Psoas muscle (tissue), 8 donors: ENCODE data around the gene AKNA. TPM values are rescaled to one million over a fixed set of nuclear protein-coding genes. Genes with fewer than 3 reads are reported as not detected.

Experiments
- ATAC-seq, 4 donors: fragments of 200-7000 bp; cut with Tn5 transposase; one replicate each; pipeline ENCODE4 v1.9.1; 2020; ENCODE audit warnings: moderate library complexity in 3 of 4, mild to moderate bottlenecking in 2 of 4
- DNase-seq, 2 donors: peaks; one replicate each; pipeline ENCODE4 v3.0.0-alpha.2; 2020
- H3K27ac ChIP-seq: fragments of 200-600 bp; one replicate; pipeline ENCODE4 v1.8.0; 2022
- H3K27me3 ChIP-seq, 3 donors: fragments of 200-600 bp in 1 of 3; one replicate each; pipeline versions ENCODE4 v1.6.1 to v1.8.0; 2013 to 2022; ENCODE audit warnings: low read length in 2 of 3, mild to moderate bottlenecking in 2 of 3, moderate library complexity in 1 of 3; ENCODE audit not compliant: insufficient read depth in 3 of 3
- H3K36me3 ChIP-seq, 2 donors: fragments of 200-600 bp in 1 of 2; one replicate each; pipeline versions ENCODE4 v1.6.1 to v1.8.0; 2013 to 2022; ENCODE audit warnings: low read depth in 1 of 2, mild to moderate bottlenecking in 1 of 2, moderate library complexity in 1 of 2; ENCODE audit not compliant: insufficient read depth in 1 of 2
- H3K4me1 ChIP-seq: fragments of 200-600 bp; one replicate; pipeline ENCODE4 v1.8.0; 2022
- H3K4me3 ChIP-seq: fragments of 200-600 bp; one replicate; pipeline ENCODE4 v1.8.0; 2022; ENCODE audit warnings: mild to moderate bottlenecking
- H3K9me3 ChIP-seq: fragments of 200-600 bp; one replicate; pipeline ENCODE4 v1.8.0; 2022
- WGBS, 3 donors: extraction: QIAGEN DNeasy Blood & Tissue Kit; methylation state at CpG; one replicate each; pipeline versions ENCODE4 v1.1.6 to v1.1.7; 2013; 5-methylcytosine and 5-hydroxymethylcytosine counted together
- intact Hi-C, 2 donors: fragments of 100-400 bp; cut with DNase I; formaldehyde crosslinking; loops; one replicate each; pipeline versions ENCODE4 v1.11.0 to v1.14.2; 2022
- polyA plus RNA-seq, 3 donors: library from polyadenylated mRNA; stranded (reverse); fragments of 200-250 nt; gene quantifications; one replicate each; pipeline ENCODE4 v1.2.3, GENCODE V29; 2013
- total RNA-seq, 4 donors: library from RNA; stranded (reverse); fragmentation: NEBNext Ultra II Directional in 2 of 4; extraction: Animal tissue kit (Norgen Biotek cat#: 25700) in 2 of 4; gene quantifications; one replicate each; pipeline versions ENCODE4 v1.2.1 to v1.2.4, GENCODE V29; 2021 to 2023
- TF ChIP-seq, protein P1 (sequence below): fragments of 200-600 bp; IDR thresholded peaks from one replicate; pipeline ENCODE4 v1.8.0; 2022; ENCODE audit warnings: antibody characterized with exemption
- donor health status: healthy with polysubstance abuse.
- donor health status: DM: no; HTN: no; CAD: no; lungs with moderate emphysema.
- donor health status: Bipolar disorder and iron deficiency.
- donor health status: healthy.
- donor health status: DM: yes; HTN: yes; CAD: no.
- donor health status: DM: no; HTN: no; CAD: no.
- donor health status: DM: no; HTN: no; CAD: no.
- donor health status: DM: yes; HTN: yes; CAD: no.

Gene AKNA
- total and polyA plus RNA-seq, 7 donors: 1.5 to 3.9 (median 2.3) TPM

GRCh38 chr9:114433720-114434255, 46.0 kb upstream of the AKNA start:
- H3K4me1 ChIP-seq: no peaks in the 10 kb centered on the region
- TF ChIP-seq, protein P1, sequence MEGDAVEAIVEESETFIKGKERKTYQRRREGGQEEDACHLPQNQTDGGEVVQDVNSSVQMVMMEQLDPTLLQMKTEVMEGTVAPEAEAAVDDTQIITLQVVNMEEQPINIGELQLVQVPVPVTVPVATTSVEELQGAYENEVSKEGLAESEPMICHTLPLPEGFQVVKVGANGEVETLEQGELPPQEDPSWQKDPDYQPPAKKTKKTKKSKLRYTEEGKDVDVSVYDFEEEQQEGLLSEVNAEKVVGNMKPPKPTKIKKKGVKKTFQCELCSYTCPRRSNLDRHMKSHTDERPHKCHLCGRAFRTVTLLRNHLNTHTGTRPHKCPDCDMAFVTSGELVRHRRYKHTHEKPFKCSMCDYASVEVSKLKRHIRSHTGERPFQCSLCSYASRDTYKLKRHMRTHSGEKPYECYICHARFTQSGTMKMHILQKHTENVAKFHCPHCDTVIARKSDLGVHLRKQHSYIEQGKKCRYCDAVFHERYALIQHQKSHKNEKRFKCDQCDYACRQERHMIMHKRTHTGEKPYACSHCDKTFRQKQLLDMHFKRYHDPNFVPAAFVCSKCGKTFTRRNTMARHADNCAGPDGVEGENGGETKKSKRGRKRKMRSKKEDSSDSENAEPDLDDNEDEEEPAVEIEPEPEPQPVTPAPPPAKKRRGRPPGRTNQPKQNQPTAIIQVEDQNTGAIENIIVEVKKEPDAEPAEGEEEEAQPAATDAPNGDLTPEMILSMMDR: no peak
- H3K9me3 ChIP-seq: no peaks in the 10 kb centered on the region
- WGBS, 3 donors: 63 to 65% (median 64%) methylated on average over 6 of the region's 6 CpGs
- no peak overlapping the region for H3K27ac ChIP-seq
- H3K4me3 ChIP-seq: no peak overlapping the region
- intact Hi-C loops: no loop called here
- H3K36me3 ChIP-seq: no peaks in the 10 kb centered on the region
- DNase-seq: no peak
- ATAC-seq: no peak
- H3K27me3 ChIP-seq: peaks cover 0 to 7% (median 0%) of the 10 kb centered on the region in 3 donors

GRCh38 chr9:114433086-114433485, 45.3 kb upstream of the AKNA start:
- intact Hi-C loops: no loop called here
- H3K9me3 ChIP-seq: no peaks in the 10 kb centered on the region
- WGBS, 3 donors: 86 to 90% (median 87%) methylated on average over 15 of the region's 15 CpGs
- ATAC-seq (no peak), DNase-seq (no peak)
- no peaks in the 10 kb centered on the region for H3K36me3 ChIP-seq
- peaks cover 0 to 7% (median 0%) of the 10 kb centered on the region in 3 donors for H3K27me3 ChIP-seq
- H3K4me1 ChIP-seq: no peaks in the 10 kb centered on the region
- H3K4me3 ChIP-seq: no peak overlapping the region
- TF ChIP-seq, protein P1: no peak
- no peak overlapping the region for H3K27ac ChIP-seq

DNA sequence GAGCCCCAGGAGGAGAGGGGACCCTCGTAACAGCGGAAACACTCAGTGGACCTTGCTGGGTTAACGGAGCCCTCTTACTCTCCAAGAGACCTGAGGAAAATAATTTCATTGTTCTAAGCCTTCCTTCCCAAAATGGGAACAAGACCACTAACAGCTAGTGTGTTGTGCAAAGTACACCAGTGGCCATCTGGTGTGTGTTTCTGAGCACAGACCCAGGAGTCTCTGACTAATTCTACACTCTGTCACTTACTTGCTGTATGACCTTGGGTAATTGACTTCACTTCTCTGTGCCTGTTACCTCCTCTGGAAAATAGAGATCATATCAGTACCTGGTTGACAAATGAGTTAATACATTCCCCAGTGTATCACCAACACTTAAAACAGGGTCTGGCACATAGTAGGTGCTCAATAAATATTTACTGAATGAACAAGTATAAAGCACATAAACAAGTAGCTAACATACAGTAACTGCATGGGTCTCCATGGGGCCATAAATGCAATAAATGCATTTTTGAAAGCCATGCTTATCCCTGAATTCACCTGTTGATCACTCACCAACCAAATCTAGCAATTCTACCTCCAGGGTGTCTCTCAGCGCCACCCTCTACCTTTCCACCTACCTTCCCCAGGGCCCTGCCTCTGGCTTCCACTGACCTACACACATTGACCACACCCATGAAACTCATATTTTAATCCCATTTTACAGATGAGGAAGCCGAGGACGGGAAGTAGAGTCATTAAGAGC, 44.7 kb upstream of the AKNA start:
- H3K27ac ChIP-seq: no peak overlapping the region
- WGBS, 3 donors: 75 to 78% (median 76%) methylated on average over 6 of the region's 6 CpGs
- intact Hi-C loops: no loop called here
- H3K27me3 ChIP-seq: peaks cover 0 to 7% (median 0%) of the 10 kb centered on the region in 3 donors
- H3K4me3 ChIP-seq: no peak overlapping the region
- ATAC-seq (no peak), DNase-seq (no peak)
- no peaks in the 10 kb centered on the region for H3K9me3 ChIP-seq
- no peaks in the 10 kb centered on the region for H3K36me3 ChIP-seq
- H3K4me1 ChIP-seq: no peaks in the 10 kb centered on the region
- TF ChIP-seq, protein P1: no peak

- intact Hi-C loops: no loop called here
- Histone ChIP-seq H3K4me1 (no peaks in the 10 kb centered on the region), H3K36me3 (no peaks in the 10 kb centered on the region), H3K27me3 (peaks cover 0 to 7% (median 0%) of the 10 kb centered on the region in 3 donors), H3K4me3 (no peak overlapping the region), H3K27ac (no peak overlapping the region), H3K9me3 (no peaks in the 10 kb centered on the region)
- no peak for ATAC-seq
- TF ChIP-seq, protein P1: no peak
- WGBS, 3 donors: 61 to 72% (median 69%) methylated on average over 6 of the region's 6 CpGs
- no peak for DNase-seq
Observed at GRCh38 chr9:114431770-114432169, 44.0 kb upstream of the AKNA start.
